Esophagus squamous epithelium (tissue), 5 donors: ENCODE data around the gene TNK1. TPM values are rescaled to one million over a fixed set of nuclear protein-coding genes. Genes with fewer than 3 reads are reported as not detected.

Source experiments
- DNase-seq: peaks from one replicate; lab custom pipeline; 2025; lab: John Stamatoyannopoulos, UW
- H3K27ac ChIP-seq, 4 donors: fragments of 200-600 bp; sonication (generic); one replicate each; pipeline ENCODE4 v1.5.1; 2016 to 2019; ENCODE audit warnings: mild to moderate bottlenecking in 1 of 4
- H3K27me3 ChIP-seq, 4 donors: fragments of 200-600 bp; sonication (generic); 1 replicate in 3 of 4; 2 replicates in 1 of 4; pipeline versions ENCODE4 v1.5.1 to v1.6.0; 2017 to 2021; ENCODE audit warnings: antibody characterized with exemption in 1 of 4
- H3K36me3 ChIP-seq, 3 donors: fragments of 200-600 bp; sonication (generic); one replicate each; pipeline ENCODE4 v1.5.1; 2016 to 2019
- H3K4me1 ChIP-seq, 3 donors: fragments of 200-600 bp; sonication (generic); one replicate each; pipeline ENCODE4 v1.5.1; 2017 to 2019
- H3K4me3 ChIP-seq, 4 donors: fragments of 200-600 bp; sonication (generic); 1 replicate in 3 of 4; 2 replicates in 1 of 4; pipeline ENCODE4 v1.5.1; 2016 to 2019; ENCODE audit warnings: mild to moderate bottlenecking in 2 of 4, moderate library complexity in 1 of 4
- H3K9me3 ChIP-seq, 3 donors: fragments of 200-600 bp; sonication (generic); one replicate each; pipeline ENCODE4 v1.5.1; 2016 to 2019
- POLR2A ChIP-seq, 4 donors: fragments of 450-650 bp; IDR thresholded peaks; one replicate each; pipeline ENCODE4 v1.6.1; 2017; ENCODE audit warnings: antibody characterized with exemption in 4 of 4, mild to moderate bottlenecking in 4 of 4, moderate library complexity in 3 of 4
- WGBS, 2 donors: methylation state at CpG; one replicate each; pipeline ENCODE4 v1.1.5; 2018; 5-methylcytosine and 5-hydroxymethylcytosine counted together
- intact Hi-C: fragments of 100-400 bp; cut with DNase I; formaldehyde crosslinking; loops from one replicate; pipeline ENCODE4 v1.15.0; 2022
- total RNA-seq, 4 donors: library from RNA; depleted of rRNA; stranded (reverse); fragments of >200 nt; gene quantifications; one replicate each; pipeline ENCODE4 v1.1.0, GENCODE V29; 2016
- TF ChIP-seq, protein P1 (sequence below), 6 experiments: fragments of 450-650 bp in 4 of 6; fragments of 200-600 bp in 2 of 6; sonication (generic) in 2 of 6; IDR thresholded peaks; one replicate each; pipeline ENCODE4 v1.5.1; 2016 to 2019; ENCODE audit warnings: antibody characterized with exemption in 6 of 6, mild to moderate bottlenecking in 4 of 6, moderate library complexity in 4 of 6
- donor health status: DM: yes; HTN: yes; CAD: no.

The TNK1 gene
- total RNA-seq, 4 donors from 2014 or later = 6.2 to 15.2 (median 9.9) TPM

DNA sequence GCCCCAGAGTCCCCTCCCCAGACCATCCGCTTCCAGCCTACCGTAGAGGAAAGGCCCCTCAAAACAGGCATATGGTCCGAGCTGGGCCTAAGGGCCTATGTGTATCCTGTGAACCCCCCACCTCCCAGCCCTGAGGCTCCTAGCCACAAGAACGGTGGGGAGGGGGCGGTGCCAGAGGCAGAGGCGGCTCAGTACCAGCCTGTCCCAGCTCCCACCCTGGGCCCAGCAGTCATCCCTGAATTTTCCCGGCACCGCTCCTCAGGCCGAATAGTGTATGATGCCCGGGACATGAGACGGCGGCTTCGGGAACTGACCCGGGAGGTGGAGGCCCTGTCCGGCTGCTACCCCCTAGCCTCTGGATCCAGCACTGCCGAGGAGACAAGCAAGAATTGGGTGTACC is 40.3 kb downstream of the TNK1 start:
- intact Hi-C loops = no loop called here
- Histone ChIP-seq H3K4me1 (no peaks in the 10 kb centered on the region), H3K27ac (no peak overlapping the region), H3K36me3 (peaks cover 0 to 12% (median 0%) of the 10 kb centered on the region in 3 donors), H3K9me3 (no peaks in the 10 kb centered on the region), H3K27me3 (no peaks in the 10 kb centered on the region), H3K4me3 (no peak overlapping the region)
- 86 to 90% methylated on average over 4 to 7 of the region's 16 CpGs for WGBS, 2 donors
- TF ChIP-seq POLR2A (IDR thresholded peaks at IDR 0.05) = no peak
- TF ChIP-seq, protein P1, sequence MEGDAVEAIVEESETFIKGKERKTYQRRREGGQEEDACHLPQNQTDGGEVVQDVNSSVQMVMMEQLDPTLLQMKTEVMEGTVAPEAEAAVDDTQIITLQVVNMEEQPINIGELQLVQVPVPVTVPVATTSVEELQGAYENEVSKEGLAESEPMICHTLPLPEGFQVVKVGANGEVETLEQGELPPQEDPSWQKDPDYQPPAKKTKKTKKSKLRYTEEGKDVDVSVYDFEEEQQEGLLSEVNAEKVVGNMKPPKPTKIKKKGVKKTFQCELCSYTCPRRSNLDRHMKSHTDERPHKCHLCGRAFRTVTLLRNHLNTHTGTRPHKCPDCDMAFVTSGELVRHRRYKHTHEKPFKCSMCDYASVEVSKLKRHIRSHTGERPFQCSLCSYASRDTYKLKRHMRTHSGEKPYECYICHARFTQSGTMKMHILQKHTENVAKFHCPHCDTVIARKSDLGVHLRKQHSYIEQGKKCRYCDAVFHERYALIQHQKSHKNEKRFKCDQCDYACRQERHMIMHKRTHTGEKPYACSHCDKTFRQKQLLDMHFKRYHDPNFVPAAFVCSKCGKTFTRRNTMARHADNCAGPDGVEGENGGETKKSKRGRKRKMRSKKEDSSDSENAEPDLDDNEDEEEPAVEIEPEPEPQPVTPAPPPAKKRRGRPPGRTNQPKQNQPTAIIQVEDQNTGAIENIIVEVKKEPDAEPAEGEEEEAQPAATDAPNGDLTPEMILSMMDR (IDR thresholded peaks at IDR 0.05) = no peak
- no peak for DNase-seq

- Histone ChIP-seq H3K27ac (no peak overlapping the region), H3K4me3 (no peak overlapping the region), H3K9me3 (no peaks in the 10 kb centered on the region), H3K36me3 (no peaks in the 10 kb centered on the region), H3K4me1 (no peaks in the 10 kb centered on the region), H3K27me3 (no peaks in the 10 kb centered on the region)
- WGBS, 2 donors = 63 to 71% methylated on average over 4 of the region's 4 CpGs
- no peak for TF ChIP-seq POLR2A (IDR thresholded peaks at IDR 0.05)
- TF ChIP-seq, protein P1 (IDR thresholded peaks at IDR 0.05) = no peak
- intact Hi-C loops = no loop called here
- DNase-seq = no peak
These were observed 42.8 kb downstream of the TNK1 start for GRCh38 chr17:7423679-7424078.

DNA sequence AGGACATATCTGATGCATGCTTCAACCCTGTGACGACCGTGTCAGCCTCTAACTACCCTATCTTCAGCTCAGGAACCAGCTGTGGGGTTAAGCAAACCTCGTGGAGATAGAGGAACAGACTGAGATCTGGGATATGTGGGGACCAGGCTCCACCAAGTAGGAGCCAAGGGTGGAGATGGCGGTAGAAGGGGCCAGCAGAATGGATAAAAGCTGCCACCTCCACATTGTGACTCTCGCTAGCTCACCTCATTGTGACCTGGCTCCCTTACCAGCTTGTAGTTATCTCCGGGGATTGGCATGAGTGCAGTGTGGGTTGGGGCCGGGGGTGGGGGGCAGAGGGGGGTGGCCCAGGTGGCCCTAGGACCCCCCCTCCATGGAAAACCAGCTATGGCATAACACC is 44.4 kb downstream of the TNK1 start, which contains the start of gene SPEM2:
SPEM2 (plus strand) TSS at position 301 of the 400 bp plus-strand sequence; CDS start at position 374, 73 bp downstream.
- H3K36me3 ChIP-seq = no peaks in the 10 kb centered on the region
- DNase-seq = no peak
- no peak within 1 kb of the TSS for H3K4me3 ChIP-seq
- no peaks in the 10 kb centered on the region for H3K9me3 ChIP-seq
- H3K27ac ChIP-seq = no peak within 1 kb of the TSS
- H3K27me3 ChIP-seq = no peaks in the 10 kb centered on the region
- 72 to 74% methylated on average over 5 to 6 of the region's 7 CpGs for WGBS, 2 donors
- intact Hi-C loops = no loop called here
- TF ChIP-seq, protein P1 (IDR thresholded peaks at IDR 0.05) = no peak
- no peak for TF ChIP-seq POLR2A (IDR thresholded peaks at IDR 0.05)
- H3K4me1 ChIP-seq = no peaks in the 10 kb centered on the region

DNA sequence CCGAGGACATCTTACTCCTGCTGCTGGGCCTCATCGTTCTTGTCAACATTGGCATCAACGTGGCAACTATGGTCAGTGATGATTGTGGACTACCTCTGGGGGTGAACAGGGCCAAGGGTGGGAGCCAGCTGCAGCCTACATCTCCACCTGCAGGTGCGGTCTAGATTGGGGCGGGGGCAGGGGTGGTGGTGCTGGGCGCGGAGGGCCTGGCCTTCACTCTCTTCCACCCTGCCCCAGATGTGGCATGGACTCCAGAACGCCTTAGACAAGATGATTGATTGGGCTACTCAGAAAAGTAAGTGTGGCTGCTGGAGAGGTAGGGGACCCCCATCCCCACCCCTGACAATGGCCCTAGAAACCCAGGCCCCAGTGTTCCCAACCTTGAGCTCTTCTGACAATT is 44.9 kb downstream of the TNK1 start:
- intact Hi-C loops = no loop called here
- 84 to 90% methylated on average over 4 to 5 of the region's 8 CpGs for WGBS, 2 donors

GRCh38 chr17:7426203-7426863 is 45.4 kb downstream of the TNK1 start:
- no peak overlapping the region for H3K4me3 ChIP-seq
- no peaks in the 10 kb centered on the region for H3K4me1 ChIP-seq
- WGBS, 2 donors = 94 to 95% methylated on average over 20 to 21 of the region's 33 CpGs
- TF ChIP-seq POLR2A (IDR thresholded peaks at IDR 0.05) = no peak
- TF ChIP-seq, protein P1 (IDR thresholded peaks at IDR 0.05) = no peak
- no peak overlapping the region for H3K27ac ChIP-seq
- no peaks in the 10 kb centered on the region for H3K36me3 ChIP-seq
- DNase-seq = no peak
- intact Hi-C loops = no loop called here
- no peaks in the 10 kb centered on the region for H3K9me3 ChIP-seq
- no peaks in the 10 kb centered on the region for H3K27me3 ChIP-seq

More for the DNA sequence above, 44.9 kb downstream of the TNK1 start:
- H3K4me3 ChIP-seq = no peak overlapping the region
- H3K4me1 ChIP-seq = no peaks in the 10 kb centered on the region
- no peaks in the 10 kb centered on the region for H3K27me3 ChIP-seq
- H3K9me3 ChIP-seq = no peaks in the 10 kb centered on the region
- TF ChIP-seq POLR2A (IDR thresholded peaks at IDR 0.05) = no peak
- TF ChIP-seq, protein P1 (IDR thresholded peaks at IDR 0.05) = no peak
- H3K27ac ChIP-seq = no peak overlapping the region
- DNase-seq = no peak
- H3K36me3 ChIP-seq = no peaks in the 10 kb centered on the region
